Lung (tissue), 12 donors: ENCODE data around the gene IL4R. TPM values are rescaled to one million over a fixed set of nuclear protein-coding genes. Genes with fewer than 3 reads are reported as not detected.

ENCODE experiments used
- ATAC-seq: fragments of 200-7000 bp; cut with Tn5 transposase; one replicate; pipeline ENCODE4 v1.9.1; 2020; ENCODE audit warnings: moderate number of reproducible peaks; ENCODE audit not compliant: insufficient read depth, low FRiP score
- DNase-seq, 3 donors: peaks; one replicate each; pipeline ENCODE4 v3.0.0-alpha.2; 2013 to 2017
- H3K27ac ChIP-seq, 2 donors: one replicate each; pipeline ENCODE4 v1.5.1; 2013; ENCODE audit warnings: mild to moderate bottlenecking in 2 of 2, moderate library complexity in 2 of 2, control low read depth in 1 of 2, inconsistent platforms in 1 of 2, low read depth in 1 of 2, low read length in 1 of 2
- H3K27me3 ChIP-seq, 3 donors: one replicate each; pipeline ENCODE4 v1.5.1; 2013; ENCODE audit warnings: low read length in 2 of 3; ENCODE audit not compliant: control insufficient read depth in 3 of 3, insufficient read depth in 3 of 3
- H3K36me3 ChIP-seq, 4 donors: one replicate each; pipeline ENCODE4 v1.5.1; 2013; ENCODE audit warnings: low read length in 4 of 4, mild to moderate bottlenecking in 1 of 4, moderate library complexity in 1 of 4; ENCODE audit not compliant: control insufficient read depth in 4 of 4, insufficient read depth in 4 of 4
- H3K4me1 ChIP-seq, 5 donors: one replicate each; pipeline ENCODE4 v1.5.1; 2013; ENCODE audit warnings: low read length in 5 of 5, mild to moderate bottlenecking in 2 of 5, moderate library complexity in 1 of 5; ENCODE audit not compliant: control insufficient read depth in 5 of 5, insufficient read depth in 5 of 5
- H3K4me3 ChIP-seq: one replicate; pipeline ENCODE4 v1.5.1; 2013; ENCODE audit warnings: mild to moderate bottlenecking, control low read depth, moderate library complexity
- H3K9ac ChIP-seq, 2 donors: one replicate each; pipeline ENCODE4 v1.5.1; 2013; ENCODE audit warnings: low read length in 2 of 2, control low read depth in 1 of 2; ENCODE audit not compliant: insufficient read depth in 1 of 2
- H3K9me3 ChIP-seq, 4 donors: one replicate each; pipeline ENCODE4 v1.5.1; 2013; ENCODE audit warnings: low read length in 3 of 4, mild to moderate bottlenecking in 1 of 4, moderate library complexity in 1 of 4; ENCODE audit not compliant: control insufficient read depth in 4 of 4, insufficient read depth in 3 of 4
- CTCF ChIP-seq: IDR thresholded peaks from 2 replicates; pipeline ENCODE4 v1.5.1; 2012; ENCODE audit warnings: mild to moderate bottlenecking; ENCODE audit errors: control extremely low read depth, extremely low read depth
- WGBS, 2 donors: extraction: QIAGEN DNeasy Blood & Tissue Kit; methylation state at CpG; one replicate each; pipeline ENCODE4 v1.1.7; 2013; 5-methylcytosine and 5-hydroxymethylcytosine counted together
- polyA plus RNA-seq, 2 donors: library from polyadenylated mRNA; stranded (reverse); fragments of 200-250 nt; gene quantifications; one replicate each; pipeline ENCODE4 v1.2.1, GENCODE V29; 2013
- total RNA-seq, 2 donors: library from RNA; depleted of rRNA in 1 of 2; stranded (reverse); fragments of >200 nt in 1 of 2; gene quantifications; one replicate each; pipeline ENCODE4 v1.2.1, GENCODE V29; 2014 to 2021
- donor health status: control.
- donor health status: control.
- donor health status: Bipolar disorder and iron deficiency.
- donor health status: healthy.
- donor health status: DM: yes; HTN: yes; CAD: no.

The IL4R gene
- total and polyA plus RNA-seq, 4 donors = 61.3 to 175 (median 114) TPM

GRCh38 chr16:27403601-27403992 lies 89.8 kb downstream of the IL4R start:
- no peak for ATAC-seq
- H3K4me1 ChIP-seq = peaks cover 0 to 42% (median 22%) of the 10 kb centered on the region in 5 donors
- TF ChIP-seq CTCF = no peak
- no peak overlapping the region for H3K4me3 ChIP-seq
- H3K27me3 ChIP-seq = no peaks in the 10 kb centered on the region
- 78 to 83% methylated on average over 6 of the region's 6 CpGs for WGBS, 2 donors
- no peak overlapping the region for H3K27ac ChIP-seq
- no peak for DNase-seq
- H3K36me3 ChIP-seq = peaks cover 0 to 3% (median 0%) of the 10 kb centered on the region in 4 donors
- no peak overlapping the region for H3K9ac ChIP-seq
- no peaks in the 10 kb centered on the region for H3K9me3 ChIP-seq

- TF ChIP-seq CTCF = no peak
- WGBS, 2 donors = 75 to 80% methylated on average over 10 of the region's 10 CpGs
- ATAC-seq (no peak), DNase-seq (no peak)
- H3K27ac ChIP-seq = no peak overlapping the region
- peaks cover 0 to 42% (median 22%) of the 10 kb centered on the region in 5 donors for H3K4me1 ChIP-seq
- H3K27me3 ChIP-seq = no peaks in the 10 kb centered on the region
- no peak overlapping the region for H3K9ac ChIP-seq
- no peak overlapping the region for H3K4me3 ChIP-seq
- peaks cover 0 to 3% (median 0%) of the 10 kb centered on the region in 4 donors for H3K36me3 ChIP-seq
- H3K9me3 ChIP-seq = no peaks in the 10 kb centered on the region
These were observed 90.5 kb downstream of the IL4R start for GRCh38 chr16:27404163-27404823.

- H3K27me3 ChIP-seq = no peaks in the 10 kb centered on the region
- WGBS, 2 donors = 51 to 69% methylated on average over 17 to 19 of the region's 19 CpGs
- no peak overlapping the region for H3K9ac ChIP-seq
- no peak overlapping the region for H3K27ac ChIP-seq
- ATAC-seq (no peak), DNase-seq (peak; percentile 64 to 87 (median 76))
- H3K4me1 ChIP-seq = peaks cover 0 to 40% (median 21%) of the 10 kb centered on the region in 5 donors
- H3K4me3 ChIP-seq = no peak overlapping the region
- TF ChIP-seq CTCF = no peak
- H3K9me3 ChIP-seq = no peaks in the 10 kb centered on the region
- H3K36me3 ChIP-seq = peaks cover 0 to 3% (median 0%) of the 10 kb centered on the region in 4 donors
These were observed 92.0 kb downstream of the IL4R start for GRCh38 chr16:27405546-27406451.
